Tibial nerve (tissue), 4 donors: ENCODE data around the gene LHPP. TPM values are rescaled to one million over a fixed set of nuclear protein-coding genes. Genes with fewer than 3 reads are reported as not detected.
"Not testable (repeated sequence)": the region's sequence is repeated elsewhere in the genome, so short reads cannot be mapped to it uniquely, and the experiment has no call there.

Source experiments
- DNase-seq, 2 donors: peaks; one replicate each; pipeline ENCODE4 v3.0.0-alpha.2; 2019; ENCODE audit warnings: low spot score in 2 of 2
- H3K27ac ChIP-seq, 4 donors: fragments of 200-600 bp; sonication (generic) in 3 of 4; one replicate each; pipeline ENCODE4 v1.5.1; 2017 to 2019; ENCODE audit warnings: mild to moderate bottlenecking in 1 of 4
- H3K27me3 ChIP-seq, 2 donors: fragments of 200-600 bp; sonication (generic) in 1 of 2; one replicate each; pipeline versions ENCODE4 v1.5.1 to v1.6.0; 2017 to 2019
- H3K36me3 ChIP-seq, 3 donors: fragments of 200-600 bp; sonication (generic); one replicate each; pipeline ENCODE4 v1.5.1; 2018 to 2019
- H3K4me1 ChIP-seq, 4 donors: fragments of 200-600 bp; sonication (generic) in 3 of 4; one replicate each; pipeline ENCODE4 v1.5.1; 2017 to 2019
- H3K4me3 ChIP-seq, 4 donors: fragments of 200-600 bp; sonication (generic) in 3 of 4; one replicate each; pipeline ENCODE4 v1.5.1; 2017 to 2019; ENCODE audit warnings: mild to moderate bottlenecking in 1 of 4, moderate library complexity in 1 of 4
- H3K9me3 ChIP-seq, 4 donors: fragments of 200-600 bp; sonication (generic) in 3 of 4; one replicate each; pipeline ENCODE4 v1.5.1; 2017 to 2019
- CTCF ChIP-seq, 5 experiments: fragments of 200-600 bp in 3 of 5; fragments of 450-650 bp in 2 of 5; sonication (generic) in 3 of 5; IDR thresholded peaks; one replicate each; pipeline ENCODE4 v1.5.1; 2016 to 2019; ENCODE audit warnings: antibody characterized with exemption in 5 of 5, mild to moderate bottlenecking in 3 of 5, moderate library complexity in 2 of 5
- EP300 ChIP-seq, 2 donors: sonication (generic); formaldehyde crosslinking; IDR thresholded peaks; one replicate each; pipeline ENCODE4 v1.6.1; 2017; ENCODE audit warnings: antibody characterized with exemption in 2 of 2, mild to moderate bottlenecking in 1 of 2
- POLR2A ChIP-seq, 2 donors: fragments of 450-650 bp; IDR thresholded peaks; one replicate each; pipeline ENCODE4 v1.6.1; 2017; ENCODE audit warnings: antibody characterized with exemption in 2 of 2, mild to moderate bottlenecking in 2 of 2, moderate library complexity in 2 of 2
- WGBS, 2 donors: methylation state at CpG; one replicate each; pipeline ENCODE4 v1.1.5; 2018; 5-methylcytosine and 5-hydroxymethylcytosine counted together
- total RNA-seq, 4 donors: library from RNA; depleted of rRNA; stranded (reverse); fragments of >200 nt; gene quantifications; one replicate each; pipeline ENCODE4 v1.1.0, GENCODE V29; 2016

Gene LHPP
- total RNA-seq, 4 donors from 2014 or later, result 25.5 to 211 (median 123) TPM

- no peak overlapping the region for H3K27ac ChIP-seq
- H3K4me1 ChIP-seq, result no peaks in the 10 kb centered on the region
- TF ChIP-seq CTCF (IDR thresholded peaks at IDR 0.05), result no peak
- no peak for TF ChIP-seq POLR2A (IDR thresholded peaks at IDR 0.05)
- no peak for TF ChIP-seq EP300 (IDR thresholded peaks at IDR 0.05)
- H3K36me3 ChIP-seq, result no peaks in the 10 kb centered on the region
- no peaks in the 10 kb centered on the region for H3K27me3 ChIP-seq
- no peak for DNase-seq
- no peak overlapping the region for H3K4me3 ChIP-seq
- 80 to 85% methylated on average over 8 of the region's 8 CpGs for WGBS, 2 donors
- no peaks in the 10 kb centered on the region for H3K9me3 ChIP-seq
Measured at GRCh38 chr10:124436191-124436638, 25.4 kb upstream of the LHPP start.

- not testable (repeated sequence) for DNase-seq, H3K36me3 ChIP-seq, H3K27ac ChIP-seq, H3K4me3 ChIP-seq, H3K4me1 ChIP-seq, H3K9me3 ChIP-seq
- 80 to 92% methylated on average over 5 of the region's 5 CpGs for WGBS, 2 donors
- H3K27me3 ChIP-seq, result peaks cover 0 to 51% of the 10 kb centered on the region in 2 donors
Measured at GRCh38 chr10:124441694-124442093, 19.9 kb upstream of the LHPP start.

- peaks cover 0 to 97% of the 10 kb centered on the region in 2 donors for H3K27me3 ChIP-seq
- H3K9me3 ChIP-seq, result no peaks in the 10 kb centered on the region
- no peak overlapping the region for H3K27ac ChIP-seq
- no peaks in the 10 kb centered on the region for H3K36me3 ChIP-seq
- peak overlapping the region in 1 of 4 donors; percentile 5 for H3K4me3 ChIP-seq
- 11 to 12% methylated on average over 49 to 51 of the region's 71 CpGs for WGBS, 2 donors
- DNase-seq, result no peak
- TF ChIP-seq CTCF (IDR thresholded peaks at IDR 0.05), result no peak
- TF ChIP-seq EP300 (IDR thresholded peaks at IDR 0.05), result no peak
- TF ChIP-seq POLR2A (IDR thresholded peaks at IDR 0.05), result no peak
- peaks cover 0 to 35% (median 20%) of the 10 kb centered on the region in 4 donors for H3K4me1 ChIP-seq
Measured at GRCh38 chr10:124446830-124447750, 14.5 kb upstream of the LHPP start.

GRCh38 chr10:124447751-124448466 lies 13.7 kb upstream of the LHPP start:
- TF ChIP-seq POLR2A (IDR thresholded peaks at IDR 0.05) (no peak), CTCF (IDR thresholded peaks at IDR 0.05) (no peak), EP300 (IDR thresholded peaks at IDR 0.05) (no peak)
- Histone ChIP-seq H3K9me3 (no peaks in the 10 kb centered on the region), H3K27ac (no peak overlapping the region), H3K27me3 (peaks cover 0 to 97% of the 10 kb centered on the region in 2 donors), H3K36me3 (no peaks in the 10 kb centered on the region), H3K4me3 (peak overlapping the region in 1 of 4 donors; percentile 5), H3K4me1 (peaks cover 0 to 35% (median 20%) of the 10 kb centered on the region in 4 donors)
- no peak for DNase-seq
- WGBS, 2 donors, result 7 to 13% methylated on average over 21 to 24 of the region's 60 CpGs

- 3 to 4% methylated on average over 22 to 24 of the region's 26 CpGs for WGBS, 2 donors
- no peak overlapping the region for H3K4me3 ChIP-seq
- no peaks in the 10 kb centered on the region for H3K36me3 ChIP-seq
- TF ChIP-seq EP300 (IDR thresholded peaks at IDR 0.05) (no peak), CTCF (IDR thresholded peaks at IDR 0.05) (no peak), POLR2A (IDR thresholded peaks at IDR 0.05) (no peak)
- H3K9me3 ChIP-seq, result no peaks in the 10 kb centered on the region
- H3K27ac ChIP-seq, result no peak overlapping the region
- no peak for DNase-seq
- H3K27me3 ChIP-seq, result peaks cover 0 to 97% of the 10 kb centered on the region in 2 donors
- peaks cover 0 to 35% (median 20%) of the 10 kb centered on the region in 4 donors for H3K4me1 ChIP-seq
Measured at GRCh38 chr10:124448696-124449169, 12.9 kb upstream of the LHPP start.
